Smooth muscle cell (in vitro differentiated cells): ENCODE results near the gene HELQ. TPM values are rescaled to one million over a fixed set of nuclear protein-coding genes. Genes with fewer than 3 reads are reported as not detected.

Experiments used
- DNase-seq: peaks from one replicate; lab custom pipeline; 2025; ENCODE audit not compliant: unreplicated experiment; lab: John Stamatoyannopoulos, UW
- H2AFZ ChIP-seq: fragments of 200-600 bp; sonication (generic); 2 replicates; pipeline ENCODE4 v1.6.0; 2016; ENCODE audit warnings: antibody characterized with exemption, low read depth, mild to moderate bottlenecking
- H3F3A ChIP-seq: fragments of 200-600 bp; sonication (generic); 2 replicates; pipeline ENCODE4 v1.6.0; 2017; ENCODE audit warnings: antibody characterized with exemption, low read depth
- H3K27ac ChIP-seq: fragments of 200-600 bp; sonication (generic); 2 replicates; pipeline ENCODE4 v1.5.1; 2016; ENCODE audit warnings: low read depth, mild to moderate bottlenecking
- H3K27me3 ChIP-seq: fragments of 200-600 bp; sonication (generic); 2 replicates; pipeline ENCODE4 v1.6.1; 2016; ENCODE audit warnings: low read depth, mild to moderate bottlenecking
- H3K36me3 ChIP-seq: fragments of 200-600 bp; sonication (generic); 2 replicates; pipeline ENCODE4 v1.5.1; 2016; ENCODE audit warnings: low read depth
- H3K4me1 ChIP-seq: fragments of 200-600 bp; sonication (generic); 2 replicates; pipeline ENCODE4 v1.5.1; 2016; ENCODE audit warnings: low read depth
- H3K4me2 ChIP-seq: fragments of 200-600 bp; sonication (generic); 2 replicates; pipeline ENCODE4 v1.6.0; 2016; ENCODE audit warnings: mild to moderate bottlenecking
- H3K4me3 ChIP-seq: fragments of 200-600 bp; sonication (generic); 2 replicates; pipeline ENCODE4 v1.5.1; 2016; ENCODE audit warnings: mild to moderate bottlenecking
- H3K79me2 ChIP-seq: fragments of 200-600 bp; sonication (generic); 2 replicates; pipeline ENCODE4 v1.6.0; 2016; ENCODE audit warnings: low read depth, mild to moderate bottlenecking
- H3K9ac ChIP-seq: fragments of 200-600 bp; sonication (generic); 2 replicates; pipeline ENCODE4 v1.6.0; 2016; ENCODE audit warnings: low read depth
- H3K9me3 ChIP-seq: fragments of 200-600 bp; sonication (generic); replicated peaks from 2 replicates; pipeline ENCODE4 v1.5.1; 2016; ENCODE audit warnings: low read depth
- H4K20me1 ChIP-seq: fragments of 200-600 bp; sonication (generic); 2 replicates; pipeline ENCODE4 v1.6.0; 2016; ENCODE audit warnings: low read depth
- CTCF ChIP-seq: fragments of 200-600 bp; sonication (generic); IDR thresholded peaks from 2 replicates; pipeline ENCODE4 v1.5.1; 2017; ENCODE audit warnings: borderline replicate concordance, mild to moderate bottlenecking, antibody characterized with exemption; ENCODE audit not compliant: insufficient read depth, poor library complexity, severe bottlenecking
- WGBS: methylation state at CpG from one replicate; pipeline ENCODE4 v1.1.7; 2016; ENCODE audit warnings: low lambda C conversion rate; 5-methylcytosine and 5-hydroxymethylcytosine counted together
- polyA plus RNA-seq: library from polyadenylated mRNA; unstranded; fragments of >200 nt; fragmentation: Nextera tagmentation; extraction: Ambion mirVana; gene quantifications from 2 replicates; pipeline ENCODE4 v1.2.1, GENCODE V29; 2016
- total RNA-seq: library from RNA; depleted of rRNA; stranded (reverse); fragments of >200 nt; gene quantifications from 2 replicates; pipeline ENCODE4 v1.2.3, GENCODE V29; 2014

HELQ gene
- total and polyA plus RNA-seq, 2 experiments from 2014 or later: 5.7 to 6.1 TPM

GRCh38 chr4:83438719-83439118 is 16.9 kb downstream of the HELQ start:
- Histone ChIP-seq H4K20me1 (no peaks in the 10 kb centered on the region), H3F3A (no peaks in the 10 kb centered on the region), H3K27ac (no peak overlapping the region), H3K4me1 (no peaks in the 10 kb centered on the region), H3K79me2 (no peaks in the 10 kb centered on the region), H3K4me3 (no peak overlapping the region), H3K9ac (no peak overlapping the region), H3K36me3 (peaks cover 3% of the 10 kb centered on the region), H2AFZ (no peak overlapping the region), H3K9me3 (no peaks in the 10 kb centered on the region), H3K4me2 (no peak overlapping the region), H3K27me3 (no peaks in the 10 kb centered on the region)
- no peak for DNase-seq
- TF ChIP-seq CTCF: no peak

- TF ChIP-seq CTCF: no peak
- Histone ChIP-seq H3K4me3 (no peak overlapping the region), H3K27me3 (no peaks in the 10 kb centered on the region), H3K9ac (no peak overlapping the region), H3F3A (no peaks in the 10 kb centered on the region), H4K20me1 (no peaks in the 10 kb centered on the region), H3K36me3 (no peaks in the 10 kb centered on the region), H3K27ac (no peak overlapping the region), H3K4me1 (no peaks in the 10 kb centered on the region), H3K79me2 (no peaks in the 10 kb centered on the region), H3K4me2 (no peak overlapping the region), H2AFZ (no peak overlapping the region), H3K9me3 (no peaks in the 10 kb centered on the region)
- 89% methylated on average over 4 of the region's 4 CpGs for WGBS
- no peak for DNase-seq
These were observed 18.9 kb downstream of the HELQ start for GRCh38 chr4:83436680-83437079.

GRCh38 chr4:83431200-83431599 is 24.4 kb downstream of the HELQ start:
- no peak for DNase-seq
- TF ChIP-seq CTCF: no peak
- Histone ChIP-seq H3K4me1 (no peaks in the 10 kb centered on the region), H3K9me3 (no peaks in the 10 kb centered on the region), H3K4me3 (no peak overlapping the region), H3K27me3 (no peaks in the 10 kb centered on the region), H3K36me3 (peaks cover 5% of the 10 kb centered on the region), H4K20me1 (no peaks in the 10 kb centered on the region), H3K27ac (no peak overlapping the region), H3K79me2 (no peaks in the 10 kb centered on the region), H3K9ac (no peak overlapping the region), H3K4me2 (no peak overlapping the region), H3F3A (no peaks in the 10 kb centered on the region), H2AFZ (no peak overlapping the region)
- WGBS: 92% methylated on average over 1 of the region's 1 CpG

GRCh38 chr4:83418211-83418610 is 37.4 kb downstream of the HELQ start:
- no peak overlapping the region for H3K4me2 ChIP-seq
- peaks cover 3% of the 10 kb centered on the region for H3K36me3 ChIP-seq
- no peaks in the 10 kb centered on the region for H4K20me1 ChIP-seq
- H2AFZ ChIP-seq: no peak overlapping the region
- no peaks in the 10 kb centered on the region for H3K4me1 ChIP-seq
- TF ChIP-seq CTCF: no peak
- no peak for DNase-seq
- peak overlapping the region; percentile 40 for H3K27ac ChIP-seq
- no peaks in the 10 kb centered on the region for H3K9me3 ChIP-seq
- no peaks in the 10 kb centered on the region for H3F3A ChIP-seq
- no peak overlapping the region for H3K4me3 ChIP-seq
- H3K79me2 ChIP-seq: no peaks in the 10 kb centered on the region
- no peaks in the 10 kb centered on the region for H3K27me3 ChIP-seq
- H3K9ac ChIP-seq: no peak overlapping the region
